CD4-positive, alpha-beta T cell treated with Interleukin-12 subunit alpha and Interleukin-12 subunit beta, for 1 hour (primary cell): Measurements from ENCODE around the gene FGF19.

ENCODE experiments used
- DNase-seq: peaks from one replicate; pipeline ENCODE4 v3.0.0-alpha.2; 2020

Gene FGF19, protein sequence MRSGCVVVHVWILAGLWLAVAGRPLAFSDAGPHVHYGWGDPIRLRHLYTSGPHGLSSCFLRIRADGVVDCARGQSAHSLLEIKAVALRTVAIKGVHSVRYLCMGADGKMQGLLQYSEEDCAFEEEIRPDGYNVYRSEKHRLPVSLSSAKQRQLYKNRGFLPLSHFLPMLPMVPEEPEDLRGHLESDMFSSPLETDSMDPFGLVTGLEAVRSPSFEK

DNA sequence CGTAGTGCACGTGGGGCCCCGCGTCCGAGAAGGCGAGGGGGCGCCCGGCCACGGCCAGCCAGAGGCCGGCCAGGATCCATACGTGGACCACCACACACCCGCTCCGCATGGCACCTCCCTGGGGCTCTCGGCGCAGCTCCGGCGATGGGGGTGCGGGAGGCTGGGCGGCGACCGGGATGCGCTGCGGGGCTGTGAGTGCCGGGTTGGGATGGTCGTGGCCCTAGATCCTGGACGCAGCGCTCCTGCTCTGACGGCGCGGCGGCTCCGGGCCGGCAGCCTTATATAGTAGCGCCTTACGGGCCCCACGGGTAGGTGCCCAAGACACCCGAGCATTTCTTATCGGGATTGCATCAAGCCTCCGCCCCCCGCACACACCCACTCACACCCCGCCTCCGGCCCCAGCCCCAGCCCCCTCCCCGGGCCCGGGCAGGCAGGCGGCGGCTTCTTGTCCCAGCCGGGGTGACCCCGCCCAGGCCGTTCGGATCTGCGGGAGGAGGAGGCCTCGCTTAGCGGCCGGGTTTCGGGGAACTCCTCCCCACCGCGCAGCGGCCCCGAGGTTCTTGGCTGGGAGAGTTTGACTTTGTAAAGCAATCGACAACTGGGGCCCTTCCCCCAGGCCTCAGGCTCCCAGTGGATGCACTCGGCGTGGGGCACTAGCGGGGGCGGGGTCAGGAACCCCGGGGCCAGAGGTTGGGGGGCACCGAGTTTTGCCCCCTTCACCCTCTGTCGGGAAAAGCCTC lies at the start of gene FGF19:
TSS of gene FGF19 (minus strand) at position 255 of the 740 bp plus-strand sequence. CDS start at position 109, 146 bp downstream.
- DNase-seq = no peak

DNA sequence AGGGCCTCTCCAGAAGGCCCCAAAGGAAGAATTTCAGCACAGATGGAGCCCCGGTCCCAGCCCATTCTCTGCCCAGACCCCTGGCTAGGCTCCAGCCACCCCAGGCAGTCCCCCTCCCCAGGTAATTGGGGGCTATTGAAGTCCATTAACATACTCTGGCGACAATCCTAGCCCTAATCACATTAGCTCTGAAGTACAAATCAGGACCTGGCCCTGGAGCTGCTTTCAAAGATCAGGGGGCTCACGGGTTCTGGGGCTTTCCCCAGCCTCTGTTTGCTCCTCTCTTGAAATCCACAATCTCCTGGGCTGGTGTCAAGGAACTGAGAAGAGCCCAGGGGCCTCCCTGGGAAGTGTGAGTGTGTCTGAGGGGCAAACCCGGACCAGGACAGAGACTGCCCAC lies 49.1 kb upstream of the FGF19 start:
- no peak for DNase-seq

DNA sequence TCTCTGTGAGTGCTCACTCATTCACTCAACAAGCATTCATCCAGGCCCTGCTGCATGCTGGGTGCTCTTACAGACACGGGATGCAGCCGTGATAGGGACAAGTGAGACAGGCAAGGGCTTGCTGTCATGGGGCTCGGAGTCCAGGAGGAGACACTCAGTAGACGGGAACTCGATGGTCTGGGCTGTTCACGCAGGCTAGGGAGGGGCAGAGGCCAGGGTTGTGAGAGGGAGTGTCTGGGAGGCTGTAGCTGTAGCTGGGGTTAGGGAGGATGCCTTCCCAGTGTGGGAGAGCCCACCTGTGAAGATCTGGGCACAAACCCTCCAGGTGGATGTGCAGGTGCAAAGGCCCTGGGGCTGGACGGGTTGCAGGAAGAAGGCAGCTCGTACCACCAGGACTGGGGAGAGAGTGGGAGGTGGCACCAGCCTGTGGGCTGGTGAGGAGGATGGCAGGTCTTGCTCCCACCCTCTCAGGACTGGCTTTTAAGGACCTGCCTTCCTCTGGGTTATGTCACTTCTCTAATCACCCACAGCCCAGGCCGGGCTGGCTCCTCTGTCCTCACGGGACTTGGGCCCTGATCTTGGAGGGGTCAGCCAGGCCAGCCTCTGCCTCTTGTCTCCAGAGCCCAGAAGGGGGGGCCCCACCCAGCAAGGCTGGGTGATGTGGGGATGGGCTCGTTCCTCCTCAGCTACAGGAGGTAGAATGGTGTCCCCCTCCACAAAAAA lies 47.2 kb upstream of the FGF19 start:
- DNase-seq = no peak

DNA sequence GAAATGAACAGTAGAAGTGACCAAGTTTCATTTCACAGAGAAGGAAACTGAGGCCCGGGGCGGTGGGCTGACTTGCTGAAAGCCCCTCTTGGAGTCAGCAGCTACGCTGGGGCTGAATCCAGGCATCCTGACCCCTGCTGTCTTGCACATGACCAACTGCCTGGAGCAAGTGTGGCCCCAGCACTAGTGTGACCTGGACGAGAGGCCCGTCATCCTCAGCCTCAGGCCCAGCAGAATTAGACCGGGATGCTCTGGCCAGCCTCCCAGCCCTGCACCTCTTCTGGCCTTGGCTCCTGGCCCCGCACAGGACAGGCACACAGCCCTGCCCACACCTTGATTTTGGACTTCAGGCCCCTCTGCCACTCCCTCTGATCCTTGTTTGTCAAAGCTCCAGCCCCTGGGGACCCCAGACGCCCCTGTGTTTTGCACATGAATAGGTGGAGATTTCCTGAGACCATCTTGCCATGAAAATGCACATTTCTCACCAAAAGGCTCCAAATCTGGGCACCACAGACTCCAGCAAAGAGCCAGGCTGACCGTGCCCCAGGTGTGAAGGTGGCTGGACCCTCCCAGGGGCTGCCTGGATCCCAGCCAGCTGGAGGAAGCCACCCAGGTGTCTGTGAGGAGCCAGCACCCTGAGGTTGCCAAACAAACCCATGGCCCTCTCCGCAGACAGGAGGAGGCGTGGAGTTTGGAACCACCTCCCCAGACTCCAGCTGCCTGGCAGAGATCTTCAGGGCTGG lies 46.5 kb upstream of the FGF19 start:
- DNase-seq = no peak

DNA sequence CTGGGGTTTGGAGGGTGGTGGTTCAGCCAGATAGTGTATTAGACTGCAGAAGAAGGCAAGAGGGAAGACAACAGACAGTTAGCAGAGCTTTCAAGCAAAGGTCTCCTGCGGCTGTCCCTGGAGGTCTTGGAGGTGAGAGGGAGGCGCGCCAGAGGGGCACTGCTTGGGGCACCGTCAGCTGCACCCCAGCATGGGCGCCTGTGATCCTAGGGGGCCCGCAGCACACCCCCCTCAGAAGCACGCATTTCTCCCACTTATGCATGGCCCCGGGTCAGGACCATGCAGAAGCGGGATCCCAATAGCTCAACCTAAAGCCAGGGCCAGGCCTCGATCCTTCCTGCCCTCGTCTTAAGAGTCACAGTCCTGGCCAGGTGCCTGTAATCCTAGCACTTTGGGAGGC lies 44.8 kb upstream of the FGF19 start:
- no peak for DNase-seq

DNA sequence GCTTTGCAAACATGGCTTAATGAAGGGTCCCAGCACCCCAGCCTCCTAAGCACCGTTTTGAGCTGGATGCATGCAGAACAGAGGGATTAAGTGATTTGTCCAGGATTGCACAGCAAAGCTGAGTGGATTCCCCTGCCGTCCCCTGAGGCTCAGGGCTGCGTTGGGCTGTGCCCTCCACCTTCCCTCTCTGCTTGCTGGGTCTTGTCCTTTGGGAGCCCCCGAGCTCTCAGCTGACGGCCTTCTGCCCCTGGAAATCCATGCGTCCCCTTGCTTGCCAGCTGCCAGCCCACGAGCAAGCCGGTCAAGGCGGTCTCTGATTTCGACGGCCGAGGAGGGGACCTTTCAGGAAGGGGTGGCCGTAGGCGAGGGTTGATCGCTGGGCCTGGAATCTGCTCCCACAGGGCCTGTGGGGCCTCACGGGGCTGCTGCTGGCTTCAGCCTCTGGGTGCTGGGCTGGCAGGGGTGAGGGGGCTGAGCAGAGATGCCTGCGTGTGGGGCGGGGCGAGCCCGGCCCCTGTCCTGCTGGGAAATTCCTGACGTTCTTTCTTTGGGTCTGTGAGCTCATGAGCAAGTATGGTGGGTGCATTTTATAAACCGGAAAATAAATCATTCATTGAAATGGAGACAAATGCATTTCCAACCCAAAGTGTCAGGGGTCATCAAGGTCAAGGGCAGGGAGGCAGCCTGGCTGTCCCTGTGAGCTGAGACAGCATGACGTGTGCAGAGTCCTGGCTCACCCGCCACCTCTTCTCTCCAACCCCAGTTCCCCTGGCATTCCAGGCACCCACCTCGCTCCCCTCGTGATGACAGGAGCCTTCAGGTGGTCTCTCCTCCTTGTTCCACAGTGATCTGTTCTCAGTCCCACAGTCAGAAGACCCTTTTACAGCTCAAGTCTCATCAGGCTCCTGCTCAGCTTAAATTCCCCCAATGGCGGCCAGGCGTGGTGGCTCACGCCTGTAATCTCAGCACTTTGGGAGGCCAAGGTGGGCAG lies 43.2 kb upstream of the FGF19 start:
- DNase-seq = no peak

DNA sequence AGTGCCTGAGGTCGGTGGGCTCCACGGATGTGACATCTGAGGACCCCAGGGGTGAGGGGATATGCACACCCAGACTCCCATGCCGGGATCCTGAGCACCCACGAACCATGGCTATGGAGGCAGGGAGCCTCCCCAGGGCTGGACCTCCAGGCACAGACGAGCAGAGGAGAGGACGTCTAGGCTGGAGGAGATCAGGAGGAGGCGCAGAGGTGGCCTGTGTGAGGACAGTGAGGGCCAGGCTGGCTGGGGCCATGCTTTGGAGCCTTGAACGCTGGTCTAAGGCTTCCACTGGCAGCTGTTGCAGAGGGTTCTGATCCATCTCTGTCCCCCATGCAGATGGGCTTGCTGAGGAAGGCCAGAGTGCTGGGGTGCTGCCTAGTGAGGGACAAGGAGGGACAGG lies 42.3 kb upstream of the FGF19 start:
- no peak for DNase-seq

DNA sequence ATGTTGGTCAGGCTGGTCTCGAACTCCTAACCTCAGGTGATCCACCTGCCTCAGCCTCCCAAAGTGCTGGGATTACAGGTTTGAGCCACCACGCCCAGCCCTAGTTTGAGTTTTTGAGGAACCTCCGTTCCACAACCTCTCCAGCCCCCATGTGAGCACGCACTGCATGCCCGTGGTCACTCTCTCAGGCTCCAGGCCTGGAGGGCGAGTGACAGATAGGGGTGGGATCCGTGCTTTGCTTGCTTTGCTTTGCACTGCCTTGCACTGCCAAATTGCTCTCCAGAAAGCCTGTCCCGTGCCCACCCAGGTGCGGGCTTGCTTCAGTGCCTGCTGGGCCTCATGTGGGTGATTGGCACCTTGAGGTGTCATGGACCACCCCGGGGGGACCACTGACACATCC lies 41.4 kb upstream of the FGF19 start:
- no peak for DNase-seq

DNA sequence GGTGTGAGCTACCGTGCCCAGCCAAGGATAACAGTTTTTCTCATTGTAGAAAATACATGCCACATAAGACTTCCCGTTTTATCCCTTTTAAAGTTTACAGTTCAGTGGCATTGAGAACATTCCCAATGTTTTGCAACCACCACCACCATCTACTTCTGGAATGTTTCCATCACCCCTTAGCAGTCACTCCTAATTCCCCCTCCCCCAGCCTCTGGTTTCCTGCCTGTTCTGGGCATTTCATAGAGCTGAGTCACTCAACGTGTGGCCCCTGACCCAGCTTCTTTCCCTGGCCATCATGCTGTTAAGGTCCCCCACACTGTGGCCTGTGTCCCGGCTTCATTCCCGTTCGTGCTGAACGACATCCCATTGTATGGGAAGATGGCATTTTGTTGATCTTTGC lies 40.6 kb upstream of the FGF19 start:
- DNase-seq = no peak

DNA sequence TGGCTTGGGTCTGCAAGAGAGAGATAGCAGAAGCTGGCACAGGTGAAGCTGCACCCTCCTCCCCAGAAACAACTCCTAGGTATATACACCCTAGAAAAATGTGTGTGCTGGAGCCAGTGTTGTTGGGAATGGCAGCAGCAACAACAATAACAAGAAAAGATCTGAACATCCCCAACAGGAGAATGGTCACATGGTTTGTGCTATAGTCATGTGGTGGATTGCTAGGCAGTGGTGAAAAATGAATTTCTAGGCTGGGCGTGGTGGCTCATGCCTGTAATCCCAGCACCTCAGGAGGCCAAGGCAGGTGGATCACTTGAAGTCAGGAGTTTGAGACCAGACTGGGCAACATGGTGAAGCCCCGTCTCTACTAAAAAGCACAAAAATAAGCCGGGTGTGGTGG lies 31.0 kb upstream of the FGF19 start:
- no peak for DNase-seq

DNA sequence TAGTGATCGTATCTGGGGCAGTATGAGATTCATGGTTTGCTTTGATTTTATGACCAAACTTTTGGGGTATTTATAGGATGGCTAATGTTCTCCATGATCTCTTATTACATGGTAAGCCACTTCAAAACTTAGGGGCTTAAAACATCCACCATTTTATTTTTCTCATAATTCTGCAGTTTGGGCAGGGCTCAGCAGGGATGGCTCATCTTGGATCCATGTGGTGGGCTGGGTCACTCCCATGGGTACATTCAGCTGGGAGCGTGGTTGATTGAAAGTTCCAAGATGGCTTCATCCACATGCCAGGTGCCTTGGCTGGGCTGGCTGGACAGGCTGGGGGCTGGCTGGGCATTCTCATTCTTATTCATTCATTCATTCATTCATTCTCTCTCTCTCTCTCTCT lies 30.5 kb upstream of the FGF19 start:
- DNase-seq = no peak

DNA sequence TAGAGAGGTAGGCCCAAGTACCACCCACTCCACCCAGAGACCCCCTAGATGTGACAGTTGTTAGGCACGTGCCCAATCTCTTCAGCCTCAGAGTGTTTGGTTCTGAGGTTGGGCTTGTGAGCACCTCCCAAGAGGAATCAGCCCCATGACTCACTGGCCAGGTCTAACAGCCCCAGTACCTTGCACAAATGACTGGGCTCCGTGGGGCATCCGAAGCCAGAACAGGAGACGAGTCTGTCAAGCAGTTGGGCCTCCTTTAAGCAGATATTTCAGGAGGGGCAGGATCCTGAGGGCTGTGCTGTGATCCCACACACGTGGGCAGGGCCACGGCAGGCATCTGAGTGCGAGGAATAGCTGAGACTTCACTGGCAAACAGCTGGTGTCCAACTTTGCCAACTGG lies 29.1 kb upstream of the FGF19 start:
- no peak for DNase-seq

DNA sequence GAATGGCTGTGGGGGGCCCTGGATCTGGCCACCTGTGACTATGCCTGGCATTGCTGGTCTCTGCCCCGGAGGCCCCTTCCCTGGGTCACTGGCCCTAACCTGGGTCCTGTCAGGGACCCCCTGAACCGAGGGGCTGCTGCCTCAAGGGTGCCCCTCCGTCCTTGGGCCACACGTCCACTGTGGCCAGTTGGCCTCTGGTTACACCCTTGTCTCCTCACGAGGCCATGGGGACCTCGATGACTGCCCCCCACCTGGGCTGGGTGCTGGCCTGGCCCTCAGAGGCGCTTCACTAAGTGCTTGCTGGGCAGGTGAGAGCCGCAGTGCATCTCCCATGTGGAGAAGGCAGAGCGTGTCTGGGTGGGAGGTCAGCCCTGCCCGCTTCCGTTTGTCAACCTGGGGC lies 27.3 kb upstream of the FGF19 start:
- no peak for DNase-seq

DNA sequence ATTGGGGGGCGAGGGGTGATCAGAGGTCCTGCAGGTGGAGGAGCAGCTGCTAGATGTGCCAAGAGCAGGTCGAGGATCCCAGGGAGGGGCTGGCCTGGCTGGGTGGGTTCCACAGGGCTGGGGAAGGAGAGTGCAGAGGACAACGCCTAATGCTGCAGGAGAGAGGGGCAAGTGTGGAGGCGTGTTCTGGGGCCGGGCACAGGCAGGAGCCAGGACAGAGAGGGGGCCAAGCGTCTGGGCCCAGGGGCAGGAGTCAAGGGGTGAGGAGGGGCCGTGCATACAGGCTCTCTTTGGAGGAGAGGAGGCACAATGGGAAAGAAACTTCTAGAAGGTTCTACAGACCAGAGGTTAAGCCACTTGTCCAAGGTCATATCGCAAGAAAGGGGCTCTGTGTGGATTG lies 26.7 kb upstream of the FGF19 start:
- DNase-seq = no peak

DNA sequence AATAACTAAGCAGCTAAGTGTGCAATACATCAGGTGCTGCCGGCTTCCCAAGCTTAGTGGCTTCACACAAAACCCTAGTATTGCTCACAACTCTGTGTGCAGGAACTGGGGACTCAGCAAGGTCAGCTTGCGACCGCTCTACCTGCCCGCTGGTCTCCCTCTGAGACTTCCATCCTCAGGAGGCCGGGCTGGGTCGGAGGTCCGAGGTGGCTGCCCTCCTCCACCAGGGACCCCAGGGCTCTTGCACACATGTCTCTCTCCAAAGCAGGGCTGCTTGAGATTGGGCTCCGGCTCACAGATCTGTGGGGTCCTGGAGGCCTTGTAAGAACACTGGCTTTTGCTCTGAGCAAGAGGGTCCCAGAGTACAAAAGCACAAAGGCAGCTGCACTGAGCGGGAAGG lies 25.4 kb upstream of the FGF19 start:
- DNase-seq = no peak

DNA sequence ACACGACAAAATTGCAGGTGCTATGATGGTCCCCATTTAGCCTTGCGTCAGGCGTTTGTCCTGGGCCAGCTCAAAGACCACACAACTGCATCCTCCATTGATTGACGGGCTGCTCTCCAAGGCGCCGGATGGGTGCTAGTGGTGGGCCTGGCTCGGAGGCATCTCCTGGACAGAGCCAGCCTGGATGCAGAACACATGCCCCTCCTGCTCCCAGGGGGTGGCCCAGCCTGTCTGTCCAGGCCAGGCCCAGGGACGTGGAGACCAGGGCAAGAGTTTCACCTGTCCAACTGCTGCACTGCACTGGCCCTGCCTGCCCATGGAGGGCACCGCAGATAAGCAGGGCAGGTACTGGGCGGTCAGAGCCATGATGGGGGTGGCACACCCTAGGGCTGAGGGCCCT lies 23.4 kb upstream of the FGF19 start:
- no peak for DNase-seq

DNA sequence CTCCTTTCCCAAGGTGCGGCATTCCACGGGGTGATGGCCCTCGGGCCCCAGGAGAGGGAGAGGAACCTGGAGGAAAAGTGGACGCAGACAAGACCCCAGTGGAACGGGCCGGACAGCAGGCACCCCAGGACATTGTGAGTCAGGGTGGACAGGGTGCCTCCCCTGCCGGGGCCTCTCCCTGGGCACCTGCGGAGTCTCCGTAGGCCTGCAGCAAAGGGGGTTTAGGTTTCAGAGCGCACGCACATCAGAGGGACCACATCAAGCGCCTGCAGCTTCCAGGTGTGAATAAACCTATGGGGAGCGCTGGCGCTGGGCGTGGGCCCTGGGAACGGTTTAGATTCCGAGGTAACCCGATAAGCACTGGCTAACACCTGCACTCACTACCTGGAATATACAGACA lies 22.7 kb upstream of the FGF19 start:
- no peak for DNase-seq

DNA sequence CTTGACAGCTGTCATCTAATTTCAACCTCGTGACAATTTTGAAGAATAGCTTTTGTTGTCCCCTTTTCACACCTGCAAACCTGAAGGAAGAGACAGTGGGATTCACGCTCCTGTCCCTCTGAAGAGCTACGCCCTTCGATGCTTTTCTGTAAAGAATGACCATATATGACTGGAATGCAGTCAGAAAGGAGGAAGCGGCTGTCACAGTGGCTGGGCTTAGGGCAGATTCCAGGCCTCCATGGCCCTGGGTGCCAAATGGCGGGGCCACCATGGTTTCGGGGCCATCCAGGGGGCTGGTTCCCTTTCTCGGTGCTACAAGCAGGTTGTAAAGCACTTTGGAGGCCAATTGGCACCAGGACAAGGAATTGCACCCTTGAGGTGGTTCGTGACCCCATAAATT lies 22.2 kb upstream of the FGF19 start:
- DNase-seq = no peak

DNA sequence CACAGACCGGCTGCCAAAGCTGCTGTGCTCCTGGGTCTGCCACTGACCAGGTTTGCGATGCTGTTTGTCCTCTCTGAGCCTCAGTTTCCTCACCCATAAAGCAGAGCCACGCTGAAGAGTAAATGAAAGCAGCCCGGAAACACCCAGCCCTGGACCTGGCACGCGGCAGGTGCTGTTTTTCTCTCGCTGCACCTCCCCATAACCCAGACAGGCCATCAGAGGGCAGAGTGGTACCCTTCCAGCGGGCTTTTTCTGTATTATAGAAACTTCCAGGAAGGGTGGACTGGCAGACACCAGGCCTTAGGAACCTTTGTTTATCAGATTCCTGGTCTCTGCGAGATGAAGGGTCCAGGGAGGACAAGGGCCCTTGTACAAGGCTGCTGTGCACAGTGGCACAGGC lies 17.9 kb upstream of the FGF19 start:
- no peak for DNase-seq

DNA sequence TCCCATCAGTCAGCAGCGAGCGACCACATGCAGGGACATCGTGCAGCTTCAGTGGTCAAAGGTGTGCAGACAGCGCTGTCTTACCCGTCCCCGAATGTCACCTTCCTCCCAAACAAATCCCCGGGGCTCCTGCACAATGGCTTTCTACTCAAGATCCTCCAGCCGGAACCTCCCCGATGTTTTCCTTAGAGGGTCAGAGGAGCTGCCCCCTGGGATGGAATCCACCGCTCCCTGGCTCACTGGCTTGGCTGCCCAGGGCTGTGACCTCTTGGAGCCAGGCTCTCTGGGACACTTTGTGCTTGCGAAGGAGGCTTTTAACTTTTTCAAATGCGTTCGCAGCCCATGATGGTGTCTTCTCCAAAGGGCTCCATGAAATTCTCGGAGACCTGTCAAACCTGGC lies 17.3 kb upstream of the FGF19 start:
- DNase-seq = no peak

DNA sequence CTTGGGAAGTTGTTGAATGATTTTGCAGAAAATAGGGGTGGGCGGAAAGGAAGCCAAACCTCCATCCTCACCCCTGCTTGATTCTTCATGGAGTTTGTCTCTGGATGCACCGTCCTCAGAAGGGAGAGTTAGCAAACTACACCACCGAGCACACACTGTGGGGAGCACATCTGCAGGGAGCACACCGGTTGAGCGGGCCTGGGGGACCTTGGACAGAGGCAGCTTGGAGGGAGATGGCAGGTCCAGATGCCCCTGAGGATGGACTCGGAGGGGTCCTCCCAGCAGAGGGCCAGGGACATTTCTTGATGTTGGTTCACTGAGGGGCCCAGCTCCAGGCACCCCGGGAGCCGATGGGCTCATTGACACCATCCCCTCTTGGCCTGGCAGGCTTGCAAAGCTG lies 15.1 kb upstream of the FGF19 start:
- no peak for DNase-seq

DNA sequence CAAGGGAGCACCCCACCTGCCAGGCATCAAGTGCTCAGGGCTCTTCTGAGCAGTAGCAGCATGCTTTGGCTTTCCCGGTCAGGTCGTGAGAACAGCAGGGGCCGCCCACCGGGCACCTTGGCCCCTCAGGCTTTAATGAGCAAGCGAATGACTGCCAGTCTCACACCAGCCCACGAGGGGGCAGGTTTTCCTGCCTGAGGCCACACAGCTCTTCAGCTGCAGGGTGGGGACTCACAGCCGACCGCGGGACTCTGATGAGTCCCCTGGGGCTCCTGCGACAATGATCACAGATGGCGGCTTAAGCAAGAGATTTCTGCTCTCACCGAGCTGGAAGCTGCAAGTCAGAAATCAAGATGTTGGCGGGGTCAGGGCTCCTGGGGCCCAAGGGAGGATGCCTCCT lies 14.3 kb upstream of the FGF19 start:
- no peak for DNase-seq
